ENCODE measurements around the gene PSMD13. TPM values are rescaled to one million over a fixed set of nuclear protein-coding genes. Genes with fewer than 3 reads are reported as not detected.

The PSMD13 gene
- total RNA-seq, 1 donor = 130 TPM

DNA sequence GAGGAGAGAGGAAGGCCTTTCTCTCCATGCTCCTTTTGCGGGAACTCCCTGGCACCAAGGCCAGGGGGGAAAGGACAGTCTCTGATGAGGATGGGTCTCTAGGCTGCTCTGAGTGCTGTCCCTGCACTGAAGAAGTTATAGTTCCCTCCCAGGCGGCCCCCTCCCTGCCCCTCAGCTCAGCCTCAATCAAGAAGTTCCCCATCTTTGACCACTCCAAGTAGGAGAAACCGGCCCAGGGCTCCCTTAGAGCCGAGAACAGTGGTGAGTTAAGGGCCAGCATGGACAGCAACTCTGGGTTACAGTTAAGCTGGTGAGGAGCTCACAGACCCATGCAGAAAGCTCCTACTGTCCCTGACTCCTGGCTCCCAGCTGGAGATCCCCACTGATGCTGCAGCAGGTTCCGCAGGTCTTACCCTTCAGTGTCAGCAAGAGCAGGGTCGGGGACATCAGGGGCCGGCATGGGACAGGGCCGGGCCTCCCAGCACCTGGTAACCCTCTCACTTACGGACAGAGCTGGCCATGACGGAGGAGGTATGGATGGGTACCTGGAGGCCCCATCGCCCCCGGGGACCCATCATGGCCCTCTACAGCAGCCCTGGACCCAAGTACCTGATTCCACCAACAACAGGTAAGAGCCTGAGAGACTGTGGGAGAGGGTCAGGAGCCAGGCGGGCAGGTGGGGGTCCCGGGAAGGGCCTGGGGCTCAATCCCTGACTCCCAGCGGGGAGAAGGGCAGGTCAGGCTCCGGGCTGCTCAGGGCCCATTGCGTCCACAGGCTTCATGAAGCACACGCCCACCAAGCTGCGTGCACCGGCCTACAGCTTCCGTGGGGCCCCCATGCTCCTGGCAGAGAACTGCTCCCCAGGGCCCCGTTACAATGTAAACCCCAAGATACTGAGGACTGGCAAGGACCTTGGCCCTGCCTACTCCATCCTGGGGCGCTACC lies 39.7 kb upstream of the PSMD13 start:
- TF ChIP-seq, protein P1, sequence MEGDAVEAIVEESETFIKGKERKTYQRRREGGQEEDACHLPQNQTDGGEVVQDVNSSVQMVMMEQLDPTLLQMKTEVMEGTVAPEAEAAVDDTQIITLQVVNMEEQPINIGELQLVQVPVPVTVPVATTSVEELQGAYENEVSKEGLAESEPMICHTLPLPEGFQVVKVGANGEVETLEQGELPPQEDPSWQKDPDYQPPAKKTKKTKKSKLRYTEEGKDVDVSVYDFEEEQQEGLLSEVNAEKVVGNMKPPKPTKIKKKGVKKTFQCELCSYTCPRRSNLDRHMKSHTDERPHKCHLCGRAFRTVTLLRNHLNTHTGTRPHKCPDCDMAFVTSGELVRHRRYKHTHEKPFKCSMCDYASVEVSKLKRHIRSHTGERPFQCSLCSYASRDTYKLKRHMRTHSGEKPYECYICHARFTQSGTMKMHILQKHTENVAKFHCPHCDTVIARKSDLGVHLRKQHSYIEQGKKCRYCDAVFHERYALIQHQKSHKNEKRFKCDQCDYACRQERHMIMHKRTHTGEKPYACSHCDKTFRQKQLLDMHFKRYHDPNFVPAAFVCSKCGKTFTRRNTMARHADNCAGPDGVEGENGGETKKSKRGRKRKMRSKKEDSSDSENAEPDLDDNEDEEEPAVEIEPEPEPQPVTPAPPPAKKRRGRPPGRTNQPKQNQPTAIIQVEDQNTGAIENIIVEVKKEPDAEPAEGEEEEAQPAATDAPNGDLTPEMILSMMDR (IDR thresholded peaks at IDR 0.05; ENCODE audit: insufficient read depth, low read depth, low read length) = no peak
- H3K4me3 ChIP-seq (ENCODE audit: low read depth, low read length) = no peak overlapping the region
- no peak for DNase-seq (ENCODE audit: low read depth)

DNA sequence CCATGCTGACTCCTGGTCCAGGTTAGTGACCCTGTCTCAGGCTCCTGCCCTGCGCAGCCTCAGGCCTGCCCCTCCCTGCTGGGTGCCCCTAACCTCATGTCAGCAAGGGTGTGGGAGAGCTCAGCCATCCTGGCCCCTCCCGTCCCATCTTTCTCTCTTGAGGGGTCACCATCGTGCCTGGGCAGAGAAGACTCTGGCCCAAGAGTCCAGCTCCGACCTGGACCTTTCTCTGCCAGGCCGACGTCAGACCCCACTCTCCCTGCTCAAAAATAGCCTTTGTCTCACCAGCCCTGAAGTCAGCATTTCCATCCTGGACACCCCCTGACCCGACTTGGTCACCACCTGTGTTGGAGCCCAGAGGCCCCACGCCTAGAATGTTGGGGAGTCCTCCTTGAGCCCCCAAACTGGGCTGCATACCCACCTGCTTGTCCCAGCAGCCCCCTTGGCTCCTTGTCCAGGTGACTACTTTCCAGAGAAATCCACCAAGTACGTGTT lies 39.0 kb upstream of the PSMD13 start:
- TF ChIP-seq, protein P1 (IDR thresholded peaks at IDR 0.05; ENCODE audit: insufficient read depth, low read depth, low read length) = no peak
- no peak overlapping the region for H3K4me3 ChIP-seq (ENCODE audit: low read depth, low read length)
- no peak for DNase-seq (ENCODE audit: low read depth)

DNA sequence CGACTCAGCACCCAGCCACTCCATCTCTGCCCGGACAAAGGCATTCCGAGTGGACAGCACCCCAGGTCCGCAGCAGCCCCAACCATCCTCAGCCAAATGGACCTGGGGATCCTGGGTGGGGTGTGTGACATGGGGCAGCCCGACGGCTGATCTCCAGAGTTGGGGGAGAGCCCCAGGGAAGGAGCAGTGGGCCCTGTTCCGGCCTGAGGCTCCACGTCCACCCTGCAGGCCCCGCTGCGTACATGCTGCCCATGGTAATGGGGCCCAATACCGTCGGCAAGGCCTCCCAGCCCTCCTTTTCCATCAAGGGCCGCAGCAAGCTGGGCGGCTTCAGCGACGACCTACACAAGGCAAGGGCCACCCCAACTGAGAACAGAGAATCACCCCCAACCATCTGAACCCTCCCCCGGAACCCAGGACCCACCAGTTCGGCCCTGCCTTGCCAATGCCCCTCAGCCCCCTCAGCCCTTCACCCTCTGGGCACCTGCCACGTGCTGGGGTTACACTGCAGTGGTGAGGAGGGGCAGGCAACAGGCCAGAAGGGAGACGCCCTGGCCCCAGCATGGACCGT lies 38.5 kb upstream of the PSMD13 start:
- no peak for DNase-seq (ENCODE audit: low read depth)
- TF ChIP-seq, protein P1 (IDR thresholded peaks at IDR 0.05; ENCODE audit: insufficient read depth, low read depth, low read length) = no peak
- H3K4me3 ChIP-seq (ENCODE audit: low read depth, low read length) = no peak overlapping the region

DNA sequence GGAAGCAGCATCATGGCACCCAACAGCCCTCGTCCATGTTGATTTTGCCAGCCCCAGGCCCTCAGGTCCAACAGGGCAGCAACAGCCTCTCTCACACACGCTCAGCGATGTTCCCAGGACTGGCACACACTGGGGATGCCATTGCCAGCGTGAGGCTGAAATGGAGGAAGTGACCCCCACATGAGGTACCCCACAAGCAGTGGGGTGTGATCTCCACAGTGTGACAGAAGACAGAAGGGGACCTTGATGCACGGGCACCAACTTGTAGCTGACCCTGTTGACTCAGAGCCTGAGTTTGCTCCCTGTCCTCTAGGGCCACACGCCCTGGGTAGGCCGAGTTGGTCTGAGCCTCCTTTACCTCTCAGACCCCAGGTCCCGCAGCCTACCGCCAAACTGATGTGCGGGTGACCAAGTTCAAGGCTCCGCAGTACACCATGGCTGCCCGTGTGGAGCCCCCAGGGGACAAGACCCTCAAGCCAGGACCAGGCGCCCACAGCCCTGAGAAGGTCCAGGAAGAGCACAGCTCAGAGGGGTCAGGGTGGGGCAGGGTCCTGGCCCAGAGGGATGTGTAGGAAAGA lies 37.7 kb upstream of the PSMD13 start:
- TF ChIP-seq, protein P1 (IDR thresholded peaks at IDR 0.05; ENCODE audit: insufficient read depth, low read depth, low read length) = no peak
- H3K4me3 ChIP-seq (ENCODE audit: low read depth, low read length) = no peak overlapping the region
- no peak for DNase-seq (ENCODE audit: low read depth)

DNA sequence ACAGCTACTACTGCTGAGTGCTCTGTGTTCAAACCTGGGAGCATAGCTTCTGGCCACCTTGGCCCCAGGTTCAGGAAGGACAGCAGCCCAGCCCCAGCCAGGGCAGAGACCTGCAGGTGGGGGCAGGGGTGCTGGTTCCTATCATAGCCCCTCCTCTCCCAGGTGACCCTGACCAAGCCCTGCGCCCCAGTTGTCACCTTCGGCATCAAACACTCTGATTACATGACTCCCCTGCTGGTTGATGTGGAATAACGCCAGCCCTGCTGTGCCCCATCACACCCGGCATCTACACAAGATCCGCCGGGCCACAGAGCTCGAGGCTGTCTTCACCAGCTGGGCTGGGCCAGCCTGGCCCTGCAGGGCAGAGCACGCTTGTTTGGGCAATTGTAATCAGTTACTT lies 37.0 kb upstream of the PSMD13 start:
- TF ChIP-seq, protein P1 (IDR thresholded peaks at IDR 0.05; ENCODE audit: insufficient read depth, low read depth, low read length) = no peak
- H3K4me3 ChIP-seq (ENCODE audit: low read depth, low read length) = no peak overlapping the region
- no peak for DNase-seq (ENCODE audit: low read depth)

DNA sequence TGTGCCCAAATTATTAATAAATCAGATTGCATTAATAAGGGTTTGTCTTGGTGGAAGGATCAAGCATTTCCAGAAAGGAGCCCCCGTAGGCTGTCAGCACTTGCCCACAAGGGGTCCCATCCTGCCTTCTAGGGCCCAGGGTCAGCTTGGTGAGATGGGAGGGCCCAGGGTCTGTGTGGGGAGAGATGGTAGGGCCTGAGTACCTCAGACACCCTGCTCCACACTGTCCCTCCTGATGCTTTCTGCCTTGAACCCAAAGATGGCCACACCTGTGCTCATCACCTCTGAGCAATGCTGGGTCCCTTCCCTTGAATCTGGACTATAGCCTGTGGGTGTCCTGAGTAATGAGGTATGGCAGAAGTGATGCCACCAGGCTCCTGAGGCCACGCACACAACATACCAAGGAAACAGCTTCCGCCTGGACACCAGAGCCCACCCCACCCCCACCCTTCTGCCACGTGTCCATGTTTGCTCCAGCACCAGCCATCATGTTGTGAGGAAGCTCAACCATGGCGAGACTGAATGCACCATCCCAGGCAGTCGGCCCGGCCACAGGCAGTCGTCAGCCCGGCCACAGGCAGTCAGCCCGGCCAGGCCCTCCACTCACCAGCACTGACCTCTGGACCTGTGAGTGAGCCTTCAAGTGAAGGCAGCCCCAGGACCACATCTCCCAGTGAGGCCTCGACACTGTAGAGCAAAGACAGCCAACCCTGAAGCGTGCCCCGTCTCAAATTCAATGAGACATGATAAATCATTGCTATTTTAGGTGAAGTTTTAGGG lies 36.4 kb upstream of the PSMD13 start:
- TF ChIP-seq, protein P1 (IDR thresholded peaks at IDR 0.05; ENCODE audit: insufficient read depth, low read depth, low read length) = no peak
- no peak for DNase-seq (ENCODE audit: low read depth)
- no peak overlapping the region for H3K4me3 ChIP-seq (ENCODE audit: low read depth, low read length)

Data from fibroblast of villous mesenchyme (primary cell).